CD14-positive monocyte (primary cell): ENCODE data around the gene PPP1R15A. TPM values are rescaled to one million over a fixed set of nuclear protein-coding genes. Genes with fewer than 3 reads are reported as not detected.

ENCODE experiments used
- DNase-seq, 3 donors: peaks; one replicate each; pipeline ENCODE4 v3.0.0-alpha.2; 2011 to 2022
- H2AFZ ChIP-seq: 2 replicates; pipeline ENCODE4 v1.6.0; 2012; ENCODE audit warnings: mild to moderate bottlenecking, low read depth, low read length, inconsistent platforms; ENCODE audit not compliant: insufficient read depth, poor library complexity, severe bottlenecking
- H3K27ac ChIP-seq, 2 donors: 1 replicate in 1 of 2; 2 replicates in 1 of 2; pipeline ENCODE4 v1.5.1; 2012 to 2013; ENCODE audit warnings: low read length in 2 of 2, control low read depth in 1 of 2, inconsistent platforms in 1 of 2, low read depth in 1 of 2, mild to moderate bottlenecking in 1 of 2
- H3K27me3 ChIP-seq, 2 donors: one replicate each; pipeline versions ENCODE4 v1.6.0 to v1.6.1; 2011 to 2013; ENCODE audit warnings: low read length in 2 of 2; ENCODE audit not compliant: control insufficient read depth in 2 of 2, insufficient read depth in 2 of 2
- H3K36me3 ChIP-seq, 2 donors: replicated peaks in 1 of 2; 1 replicate in 1 of 2; 2 replicates in 1 of 2; pipeline versions ENCODE4 v1.5.1 to v1.6.1; 2012 to 2013; ENCODE audit warnings: low read length in 2 of 2, control low read depth in 1 of 2, inconsistent platforms in 1 of 2, mild to moderate bottlenecking in 1 of 2; ENCODE audit not compliant: insufficient read depth in 2 of 2, control insufficient read depth in 1 of 2
- H3K4me1 ChIP-seq, 2 donors: 1 replicate in 1 of 2; 2 replicates in 1 of 2; pipeline versions ENCODE4 v1.5.1 to v1.6.1; 2012 to 2013; ENCODE audit warnings: low read length in 2 of 2, control low read depth in 1 of 2, inconsistent platforms in 1 of 2, mild to moderate bottlenecking in 1 of 2, moderate library complexity in 1 of 2; ENCODE audit not compliant: insufficient read depth in 2 of 2, control insufficient read depth in 1 of 2
- H3K4me2 ChIP-seq: replicated peaks from 2 replicates; pipeline ENCODE3; 2012; ENCODE audit warnings: low read length, moderate library complexity, mild to moderate bottlenecking; ENCODE audit not compliant: poor library complexity, severe bottlenecking; ENCODE audit errors: extremely low read depth
- H3K4me3 ChIP-seq, 3 experiments: fragments of 200-600 bp in 1 of 3; sonication (generic) in 1 of 3; replicated peaks in 1 of 3; 1 replicate in 2 of 3; 2 replicates in 1 of 3; pipeline ENCODE4 v1.5.1; 2011 to 2013; ENCODE audit warnings: low read length in 3 of 3, mild to moderate bottlenecking in 3 of 3, control low read depth in 2 of 3, low read depth in 2 of 3, inconsistent platforms in 1 of 3, moderate library complexity in 1 of 3
- H3K79me2 ChIP-seq: 2 replicates; pipeline ENCODE4 v1.6.0; 2012; ENCODE audit warnings: mild to moderate bottlenecking, control low read depth, inconsistent platforms, low read length, moderate library complexity; ENCODE audit not compliant: insufficient read depth
- H3K9ac ChIP-seq: 2 replicates; pipeline ENCODE4 v1.6.0; 2017; ENCODE audit warnings: low read length, mild to moderate bottlenecking; ENCODE audit not compliant: insufficient read depth, poor library complexity, severe bottlenecking
- H3K9me3 ChIP-seq, 2 donors: replicated peaks in 1 of 2; 1 replicate in 1 of 2; 2 replicates in 1 of 2; pipeline versions ENCODE4 v1.5.1 to v1.6.1; 2012 to 2013; ENCODE audit warnings: low read length in 2 of 2, control low read depth in 1 of 2; ENCODE audit not compliant: control insufficient read depth in 1 of 2, insufficient read depth in 1 of 2
- H4K20me1 ChIP-seq: 2 replicates; pipeline ENCODE4 v1.6.0; 2012; ENCODE audit warnings: mild to moderate bottlenecking, low read length, control low read depth, moderate library complexity; ENCODE audit not compliant: insufficient read depth
- H3K27ac Mint-ChIP-seq, 7 donors: one replicate each; pipeline ENCODE4 v1.8.0; 2020; ENCODE audit warnings: mild to moderate bottlenecking in 7 of 7, mixed read lengths in 7 of 7, moderate library complexity in 6 of 7, inconsistent platforms in 2 of 7
- H3K27me3 Mint-ChIP-seq, 3 donors: one replicate each; pipeline ENCODE4 v1.8.0; 2021 to 2022; ENCODE audit warnings: low read depth in 3 of 3, mild to moderate bottlenecking in 3 of 3, mixed read lengths in 3 of 3, moderate library complexity in 3 of 3, inconsistent platforms in 1 of 3
- H3K36me3 Mint-ChIP-seq, 2 donors: one replicate each; pipeline ENCODE4 v1.8.0; 2020; ENCODE audit warnings: mixed read lengths in 2 of 2, inconsistent platforms in 1 of 2, mild to moderate bottlenecking in 1 of 2
- H3K4me1 Mint-ChIP-seq: one replicate; pipeline ENCODE4 v1.8.0; 2020; ENCODE audit warnings: mild to moderate bottlenecking, mixed read lengths
- H3K4me3 Mint-ChIP-seq, 2 donors: one replicate each; pipeline ENCODE4 v1.8.0; 2020; ENCODE audit warnings: mild to moderate bottlenecking in 2 of 2, mixed read lengths in 2 of 2, moderate library complexity in 1 of 2
- H3K9me3 Mint-ChIP-seq, 7 donors: one replicate each; pipeline ENCODE4 v1.8.0; 2020 to 2022; ENCODE audit warnings: mixed read lengths in 7 of 7, mild to moderate bottlenecking in 6 of 7, moderate library complexity in 6 of 7, inconsistent platforms in 2 of 7
- WGBS: methylation state at CpG from one replicate; pipeline ENCODE4 v1.1.5; 2013; ENCODE audit warnings: missing lambda C conversion rate; ENCODE audit not compliant: insufficient coverage; 5-methylcytosine and 5-hydroxymethylcytosine counted together
- intact Hi-C, 2 donors: fragments of 100-400 bp; cut with micrococcal nuclease; formaldehyde crosslinking; loops; one replicate each; pipeline versions ENCODE4 v1.15.0 to v1.15.1; 2023
- polyA plus RNA-seq, 3 donors: library from polyadenylated mRNA; depleted of rRNA in 1 of 3; unstranded in 2 of 3; stranded (reverse) in 1 of 3; fragments of 300-500 nt in 2 of 3; fragments of >200 nt in 1 of 3; fragmentation: Illumina TruSeq in 2 of 3; gene quantifications; 1 replicate in 2 of 3; 2 replicates in 1 of 3; pipeline ENCODE4 v1.2.3, GENCODE V29; 2012 to 2021
- TF ChIP-seq, protein P1 (sequence below): fragments of 200-600 bp; IDR thresholded peaks from one replicate; pipeline ENCODE4 v1.8.0; 2022; ENCODE audit warnings: antibody characterized with exemption, mild to moderate bottlenecking

The PPP1R15A gene
- polyA plus RNA-seq, 3 donors = 127 to 745 (median 169) TPM

DNA sequence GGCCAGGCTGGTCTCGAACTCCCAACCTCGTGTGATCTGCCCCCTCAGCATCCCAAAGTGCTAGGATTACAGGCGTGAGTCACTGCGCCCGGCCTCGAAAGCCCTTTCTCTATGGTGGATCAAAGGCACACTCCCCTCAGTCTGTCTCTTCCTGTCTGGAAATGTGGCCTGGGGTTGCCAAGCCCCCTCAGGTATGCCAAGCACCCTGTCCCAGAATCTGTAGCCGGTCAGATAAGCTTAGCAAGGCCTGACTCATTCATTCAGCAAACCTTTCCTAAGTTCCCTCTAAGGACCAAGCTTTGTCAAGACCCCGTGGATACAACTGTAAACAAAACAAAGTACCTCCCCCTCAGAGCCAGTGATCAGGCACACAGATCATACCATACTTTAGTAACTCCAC is 42.0 kb downstream of the PPP1R15A start:
- H3K36me3 Mint-ChIP-seq = peaks cover 66 to 95% of the 10 kb centered on the region in 2 donors
- Histone ChIP-seq H4K20me1 (no peaks in the 10 kb centered on the region), H3K4me2 (no peak overlapping the region), H3K27me3 (no peaks in the 10 kb centered on the region), H3K36me3 (peaks cover 71 to 93% of the 10 kb centered on the region in 2 donors), H3K9me3 (no peaks in the 10 kb centered on the region), H3K9ac (no peak overlapping the region), H3K4me3 (no peak overlapping the region), H2AFZ (no peak overlapping the region), H3K27ac (no peak overlapping the region), H3K79me2 (no peaks in the 10 kb centered on the region), H3K4me1 (no peaks in the 10 kb centered on the region)
- H3K9me3 Mint-ChIP-seq = peaks cover 0 to 5% (median 0%) of the 10 kb centered on the region in 7 donors
- no peak overlapping the region for H3K4me3 Mint-ChIP-seq
- H3K27me3 Mint-ChIP-seq = peaks cover 0 to 2% (median 0%) of the 10 kb centered on the region in 3 donors
- intact Hi-C loops = no loop called here
- 100% methylated on average over 8 of the region's 8 CpGs for WGBS
- peak overlapping the region in 2 of 7 donors; percentile 15 to 66 for H3K27ac Mint-ChIP-seq
- no peaks in the 10 kb centered on the region for H3K4me1 Mint-ChIP-seq
- no peak for DNase-seq
- TF ChIP-seq, protein P1, sequence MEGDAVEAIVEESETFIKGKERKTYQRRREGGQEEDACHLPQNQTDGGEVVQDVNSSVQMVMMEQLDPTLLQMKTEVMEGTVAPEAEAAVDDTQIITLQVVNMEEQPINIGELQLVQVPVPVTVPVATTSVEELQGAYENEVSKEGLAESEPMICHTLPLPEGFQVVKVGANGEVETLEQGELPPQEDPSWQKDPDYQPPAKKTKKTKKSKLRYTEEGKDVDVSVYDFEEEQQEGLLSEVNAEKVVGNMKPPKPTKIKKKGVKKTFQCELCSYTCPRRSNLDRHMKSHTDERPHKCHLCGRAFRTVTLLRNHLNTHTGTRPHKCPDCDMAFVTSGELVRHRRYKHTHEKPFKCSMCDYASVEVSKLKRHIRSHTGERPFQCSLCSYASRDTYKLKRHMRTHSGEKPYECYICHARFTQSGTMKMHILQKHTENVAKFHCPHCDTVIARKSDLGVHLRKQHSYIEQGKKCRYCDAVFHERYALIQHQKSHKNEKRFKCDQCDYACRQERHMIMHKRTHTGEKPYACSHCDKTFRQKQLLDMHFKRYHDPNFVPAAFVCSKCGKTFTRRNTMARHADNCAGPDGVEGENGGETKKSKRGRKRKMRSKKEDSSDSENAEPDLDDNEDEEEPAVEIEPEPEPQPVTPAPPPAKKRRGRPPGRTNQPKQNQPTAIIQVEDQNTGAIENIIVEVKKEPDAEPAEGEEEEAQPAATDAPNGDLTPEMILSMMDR = no peak

DNA sequence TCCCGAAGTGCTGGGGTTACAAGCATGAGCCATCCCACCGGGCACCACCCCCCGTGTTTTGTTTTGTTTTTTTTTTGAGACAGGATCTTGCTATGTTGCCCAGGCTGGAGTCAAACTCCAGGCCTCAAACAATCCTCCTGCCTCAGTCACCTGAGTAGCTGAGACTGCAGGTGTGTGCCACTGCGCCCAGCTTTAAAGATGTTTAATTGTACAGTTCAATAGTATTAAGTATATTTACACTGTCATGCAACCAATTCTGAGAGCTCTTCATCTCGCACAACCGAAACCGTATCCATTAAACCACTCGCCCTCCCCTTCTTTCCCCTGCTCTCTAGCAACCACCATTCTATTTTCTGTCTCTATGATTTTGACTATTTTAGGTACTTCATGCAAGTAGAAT is 43.5 kb downstream of the PPP1R15A start:
- Mint-ChIP-seq H3K27me3 (peaks cover 0 to 2% (median 0%) of the 10 kb centered on the region in 3 donors), H3K27ac (peak overlapping the region in 2 of 7 donors; percentile 51 to 71), H3K4me3 (no peak overlapping the region), H3K36me3 (peaks cover 59 to 90% of the 10 kb centered on the region in 2 donors), H3K9me3 (peaks cover 0 to 5% (median 0%) of the 10 kb centered on the region in 7 donors), H3K4me1 (no peaks in the 10 kb centered on the region)
- H3K36me3 ChIP-seq = peaks cover 68 to 82% of the 10 kb centered on the region in 2 donors
- H3K9me3 ChIP-seq = no peaks in the 10 kb centered on the region
- no peak overlapping the region for H3K4me3 ChIP-seq
- TF ChIP-seq, protein P1 = no peak
- H3K27ac ChIP-seq = no peak overlapping the region
- H3K4me2 ChIP-seq = no peak overlapping the region
- H2AFZ ChIP-seq = no peak overlapping the region
- H3K9ac ChIP-seq = no peak overlapping the region
- H3K4me1 ChIP-seq = no peaks in the 10 kb centered on the region
- no peaks in the 10 kb centered on the region for H4K20me1 ChIP-seq
- H3K27me3 ChIP-seq = no peaks in the 10 kb centered on the region
- WGBS = 54% methylated on average over 2 of the region's 8 CpGs
- H3K79me2 ChIP-seq = no peaks in the 10 kb centered on the region
- no peak for DNase-seq
- intact Hi-C loops = no loop called here
